H1 (cell line): ENCODE data around the gene TP53I11. TPM values are rescaled to one million over a fixed set of nuclear protein-coding genes. Genes with fewer than 3 reads are reported as not detected.

Experiments used
- CTCF ChIA-PET: fragments of 300-600 bp; sonication (Branson Sonifier 250); formaldehyde crosslinking; loops from one replicate; lab custom pipeline; 2021; ENCODE audit not compliant: partially characterized antibody; lab: Charles Lee
- POLR2A ChIA-PET: fragments of 300-600 bp; sonication (Branson Sonifier 250); formaldehyde crosslinking; loops from one replicate; lab custom pipeline; 2021; ENCODE audit warnings: inconsistent platforms; ENCODE audit not compliant: partially characterized antibody; lab: Charles Lee
- DNase-seq, 2 experiments: peaks; one replicate each; pipeline versions ENCODE4 v3.0.0 to v3.0.0-alpha.2; 2010 to 2022; ENCODE audit warnings: low spot score in 2 of 2, low read depth in 1 of 2, mixed read lengths in 1 of 2
- FAIRE-seq: peaks from 2 replicates; lab custom pipeline; 2011; peaks lifted over from hg19 to GRCh38; lab: Jason Lieb, UNC
- H2AFZ ChIP-seq: 2 replicates; pipeline ENCODE4 v1.8.1; 2012; ENCODE audit warnings: low read length, inconsistent platforms
- H2AK5ac ChIP-seq: 2 replicates; pipeline ENCODE4 v1.6.1; 2013; ENCODE audit warnings: low read depth, low read length
- H2BK120ac ChIP-seq: replicated peaks from 2 replicates; pipeline ENCODE3; 2013; ENCODE audit warnings: low read depth, low read length, inconsistent platforms
- H2BK12ac ChIP-seq: 2 replicates; pipeline ENCODE4 v1.6.1; 2013; ENCODE audit warnings: low read depth, low read length
- H2BK15ac ChIP-seq: 2 replicates; pipeline ENCODE4 v1.6.1; 2013; ENCODE audit warnings: low read length
- H2BK20ac ChIP-seq: 2 replicates; pipeline ENCODE4 v1.6.1; 2013; ENCODE audit warnings: low read length
- H2BK5ac ChIP-seq: 2 replicates; pipeline ENCODE4 v1.6.1; 2013; ENCODE audit warnings: low read depth, low read length
- H3K14ac ChIP-seq: 2 replicates; pipeline ENCODE4 v1.6.1; 2013; ENCODE audit warnings: inconsistent platforms; ENCODE audit not compliant: insufficient read length
- H3K18ac ChIP-seq: 2 replicates; pipeline ENCODE4 v1.6.1; 2013; ENCODE audit warnings: low read length; ENCODE audit errors: extremely low read depth
- H3K23ac ChIP-seq: 2 replicates; pipeline ENCODE4 v1.6.1; 2013; ENCODE audit warnings: inconsistent platforms; ENCODE audit not compliant: insufficient read length
- H3K23me2 ChIP-seq: 2 replicates; pipeline ENCODE4 v1.6.1; 2013; ENCODE audit warnings: low read depth, low read length
- H3K27ac ChIP-seq: 2 replicates; pipeline ENCODE4 v1.6.1; 2011; ENCODE audit warnings: low read depth, low read length, inconsistent platforms
- H3K27me3 ChIP-seq, 4 experiments: replicated peaks in 1 of 4; 1 replicate in 1 of 4; 2 replicates in 3 of 4; pipeline versions ENCODE4 v1.6.1 to v1.8.1; 2011 to 2013; ENCODE audit warnings: low read length in 3 of 4, mild to moderate bottlenecking in 3 of 4, inconsistent platforms in 2 of 4, mixed read lengths in 2 of 4, moderate library complexity in 1 of 4; ENCODE audit not compliant: control insufficient read depth in 3 of 4, insufficient read depth in 3 of 4; ENCODE audit errors: extremely low read depth in 1 of 4
- H3K36me3 ChIP-seq, 4 experiments: 2 replicates each; pipeline versions ENCODE4 v1.6.1 to v1.8.1; 2011 to 2013; ENCODE audit warnings: mild to moderate bottlenecking in 4 of 4, low read length in 3 of 4, moderate library complexity in 2 of 4, control low read depth in 1 of 4, inconsistent platforms in 1 of 4; ENCODE audit not compliant: insufficient read depth in 4 of 4, control insufficient read depth in 2 of 4
- H3K4ac ChIP-seq: replicated peaks from 2 replicates; pipeline ENCODE3; 2013; ENCODE audit warnings: low read length, low read depth, mixed read lengths, inconsistent platforms; ENCODE audit not compliant: insufficient read length
- H3K4me1 ChIP-seq, 4 experiments: replicated peaks in 1 of 4; 1 replicate in 1 of 4; 2 replicates in 3 of 4; pipeline versions ENCODE4 v1.6.1 to v1.8.1; 2011 to 2013; ENCODE audit warnings: low read length in 3 of 4, inconsistent platforms in 2 of 4, mixed read lengths in 1 of 4; ENCODE audit not compliant: insufficient read depth in 4 of 4, control insufficient read depth in 3 of 4
- H3K4me2 ChIP-seq, 2 experiments: 2 replicates each; pipeline versions ENCODE4 v1.6.1 to v1.8.1; 2011 to 2013; ENCODE audit warnings: low read depth in 2 of 2, low read length in 2 of 2, control low read depth in 1 of 2, inconsistent platforms in 1 of 2, mild to moderate bottlenecking in 1 of 2; ENCODE audit not compliant: insufficient read depth in 1 of 2
- H3K4me3 ChIP-seq, 4 experiments: fragments of 200-600, 300-600 bp in 1 of 4; sonication (generic), shearing (Covaris generic), sonication (Bioruptor Twin) in 1 of 4; 2 replicates each; pipeline versions ENCODE4 v1.5.1 to v1.8.1; 2011 to 2016; ENCODE audit warnings: low read length in 4 of 4, low read depth in 3 of 4, control low read depth in 2 of 4, inconsistent platforms in 2 of 4, mild to moderate bottlenecking in 2 of 4, mixed read lengths in 1 of 4, moderate library complexity in 1 of 4; ENCODE audit not compliant: insufficient read depth in 2 of 4; ENCODE audit errors: extremely low read depth in 1 of 4
- H3K56ac ChIP-seq: replicated peaks from 2 replicates; pipeline ENCODE3; 2013; ENCODE audit warnings: low read depth, mild to moderate bottlenecking, mixed read lengths, low read length, inconsistent platforms; ENCODE audit not compliant: insufficient read length
- H3K79me1 ChIP-seq: 2 replicates; pipeline ENCODE4 v1.6.1; 2013; ENCODE audit warnings: low read depth, low read length, control low read depth
- H3K79me2 ChIP-seq, 2 experiments: 2 replicates each; pipeline versions ENCODE4 v1.6.1 to v1.8.1; 2012 to 2013; ENCODE audit warnings: low read length in 2 of 2, mild to moderate bottlenecking in 2 of 2, inconsistent platforms in 1 of 2; ENCODE audit not compliant: insufficient read depth in 2 of 2, control insufficient read depth in 1 of 2
- H3K9ac ChIP-seq, 4 experiments: replicated peaks in 1 of 4; 1 replicate in 1 of 4; 2 replicates in 3 of 4; pipeline versions ENCODE4 v1.6.1 to v1.8.1; 2011 to 2013; ENCODE audit warnings: low read depth in 3 of 4, low read length in 3 of 4, control low read depth in 2 of 4, mild to moderate bottlenecking in 2 of 4, moderate library complexity in 2 of 4, inconsistent platforms in 1 of 4; ENCODE audit errors: extremely low read depth in 1 of 4
- H3K9me3 ChIP-seq, 2 experiments: 2 replicates each; pipeline versions ENCODE4 v1.6.1 to v1.8.1; 2012 to 2013; ENCODE audit warnings: mild to moderate bottlenecking in 2 of 2, moderate library complexity in 2 of 2, control low read depth in 1 of 2, inconsistent platforms in 1 of 2, low read depth in 1 of 2, low read length in 1 of 2, mixed read lengths in 1 of 2; ENCODE audit not compliant: insufficient read depth in 2 of 2
- H4K20me1 ChIP-seq, 2 experiments: replicated peaks in 1 of 2; 2 replicates each; pipeline versions ENCODE3 to v1.8.1; 2011 to 2013; ENCODE audit warnings: inconsistent platforms in 2 of 2, low read length in 2 of 2, mild to moderate bottlenecking in 1 of 2; ENCODE audit not compliant: insufficient read depth in 2 of 2, control insufficient read depth in 1 of 2
- H4K5ac ChIP-seq: 2 replicates; pipeline ENCODE4 v1.6.1; 2013; ENCODE audit warnings: low read length, low read depth, mixed read lengths, inconsistent platforms; ENCODE audit not compliant: insufficient read length
- H4K8ac ChIP-seq: 2 replicates; pipeline ENCODE4 v1.8.0; 2013; ENCODE audit warnings: mild to moderate bottlenecking, moderate library complexity, low read length, inconsistent platforms; ENCODE audit not compliant: insufficient read depth; ENCODE audit errors: extremely low read depth
- H4K91ac ChIP-seq: replicated peaks from 2 replicates; pipeline ENCODE3; 2013; ENCODE audit warnings: low read length, mixed read lengths, inconsistent platforms; ENCODE audit not compliant: insufficient read length
- ASH2L ChIP-seq: fragments of 200-600, 300-600 bp; sonication (generic); IDR thresholded peaks from one replicate; pipeline ENCODE4 v1.7.1; 2017; ENCODE audit warnings: low read length
- KDM1A ChIP-seq: fragments of 200-600, 300-600 bp; sonication (generic); IDR thresholded peaks from 2 replicates; pipeline ENCODE4 v1.7.1; 2016; ENCODE audit warnings: mild to moderate bottlenecking, low read length, borderline replicate concordance
- WGBS, 2 experiments: shearing (Covaris generic) in 1 of 2; methylation state at CpG; one replicate each; pipeline versions ENCODE4 v1.1.6 to v1.1.7; 2013 to 2015; ENCODE audit warnings: low lambda C conversion rate in 2 of 2, mixed read lengths in 2 of 2, inconsistent platforms in 1 of 2, low coverage in 1 of 2, missing lambda C conversion rate in 1 of 2; ENCODE audit not compliant: insufficient replicate concordance in 2 of 2, insufficient coverage in 1 of 2, insufficient read length in 1 of 2; ENCODE audit errors: extremely low coverage in 1 of 2, missing lambda C conversion rate in 1 of 2; 5-methylcytosine and 5-hydroxymethylcytosine counted together
- polyA plus RNA-seq, 7 experiments: library from polyadenylated mRNA; depleted of rRNA in 3 of 7; stranded (reverse) in 5 of 7; unstranded in 2 of 7; fragments of >200 nt in 5 of 7; fragments of 200-250 nt in 2 of 7; gene quantifications; 1 replicate in 5 of 7; 2 replicates in 1 of 7; 4 replicates in 1 of 7; pipeline versions ENCODE4 v1.2.1 to v1.2.3, GENCODE V29; 2011 to 2013; ENCODE audit warnings: missing spikeins in 2 of 7, mixed read lengths in 2 of 7
- total RNA-seq: library from RNA; stranded (reverse); fragmentation: NEBNext Ultra II Directional; extraction: Animal tissue kit (Norgen Biotek cat#: 25700); gene quantifications from 2 replicates; pipeline ENCODE4 v1.2.1, GENCODE V29; 2021

The TP53I11 gene
- total and polyA plus RNA-seq, 2 of the 8 experiments (the other 6 are each of a cell fraction or from before 2014, with no cell fraction given): 34.0 to 46.3 TPM

- FAIRE-seq: no peak
- no peak overlapping the region for H2BK120ac ChIP-seq
- H2BK5ac ChIP-seq: peak overlapping the region; percentile 52; the same call in 1 of the 2 replicates
- H3K4me1 ChIP-seq: peaks cover 18 to 51% (median 35%) of the 10 kb centered on the region in 4 experiments
- WGBS, 2 experiments: 95% methylated on average over 3 of the region's 3 CpGs; no CpG with 5 or more reads in 1 of the 2 experiments
- ChIA-PET CTCF (interaction anchor here (0.5 to 24.5 kb wide), 14 partner anchors 8 to 147 kb away, joined by 3 to 1347 read pairs (median 4); no protein-coding TSS in a partner anchor), POLR2A (interaction anchor here (0.7 to 1.3 kb wide), 5 partner anchors 11 to 154 kb away, joined by 3 read pairs; no protein-coding TSS in a partner anchor)
- DNase-seq: no peak
- H3K9me3 ChIP-seq: no peaks in the 10 kb centered on the region
- H3K4ac ChIP-seq: no peak overlapping the region
- H3K9ac ChIP-seq: no peak overlapping the region; a peak in 2 of 7 replicates
- H2BK12ac ChIP-seq: peak overlapping the region; percentile 87; the same call in 1 of the 2 replicates
- peak; percentile 50; the same call in 1 of the 2 replicates for TF ChIP-seq KDM1A
- no peak for TF ChIP-seq ASH2L
- H2AFZ ChIP-seq: no peak overlapping the region
- H3K4me2 ChIP-seq: no peak overlapping the region
- H3K18ac ChIP-seq: no peak overlapping the region
- no peak overlapping the region for H3K23ac ChIP-seq
- no peak overlapping the region for H3K14ac ChIP-seq
- H3K27me3 ChIP-seq: no peaks in the 10 kb centered on the region; a peak in 1 of 7 replicates
- peak overlapping the region; percentile 31; the same call in 1 of the 2 replicates for H2BK15ac ChIP-seq
- H2BK20ac ChIP-seq: peak overlapping the region; percentile 90; the same call in 1 of the 2 replicates
- H3K23me2 ChIP-seq: peaks cover 2% of the 10 kb centered on the region; the same call in 1 of the 2 replicates
- no peak overlapping the region; a peak in 1 of 8 replicates for H3K4me3 ChIP-seq
- peaks cover 0 to 2% of the 10 kb centered on the region in 2 experiments for H4K20me1 ChIP-seq
- no peak overlapping the region; the same call in 1 of the 2 replicates for H4K8ac ChIP-seq
- H4K5ac ChIP-seq: no peak overlapping the region
- H3K79me2 ChIP-seq: peaks cover 5 to 16% of the 10 kb centered on the region in 2 experiments; a peak in 3 of 4 replicates
- no peak overlapping the region for H3K56ac ChIP-seq
- H3K27ac ChIP-seq: no peak overlapping the region
- H3K36me3 ChIP-seq: peaks cover 0 to 6% (median 0%) of the 10 kb centered on the region in 4 experiments; a peak in 2 of 8 replicates
- no peak overlapping the region for H4K91ac ChIP-seq
- H3K79me1 ChIP-seq: peaks cover 15% of the 10 kb centered on the region
- 0 out of 2 replicates have a peak overlapping the region, but pooled peaks have one; percentile 97 for H2AK5ac ChIP-seq
Measured at GRCh38 chr11:44948155-44948554, 2.5 kb downstream of the TP53I11 start.
